CD14-positive monocyte (primary cell): ENCODE results near the gene PPFIA3. TPM values are rescaled to one million over a fixed set of nuclear protein-coding genes. Genes with fewer than 3 reads are reported as not detected.

Experiments
- DNase-seq, 3 donors: peaks; one replicate each; pipeline ENCODE4 v3.0.0-alpha.2; 2011 to 2022
- H2AFZ ChIP-seq: 2 replicates; pipeline ENCODE4 v1.6.0; 2012; ENCODE audit warnings: mild to moderate bottlenecking, low read depth, low read length, inconsistent platforms; ENCODE audit not compliant: insufficient read depth, poor library complexity, severe bottlenecking
- H3K27ac ChIP-seq, 2 donors: 1 replicate in 1 of 2; 2 replicates in 1 of 2; pipeline ENCODE4 v1.5.1; 2012 to 2013; ENCODE audit warnings: low read length in 2 of 2, control low read depth in 1 of 2, inconsistent platforms in 1 of 2, low read depth in 1 of 2, mild to moderate bottlenecking in 1 of 2
- H3K27me3 ChIP-seq, 2 donors: one replicate each; pipeline versions ENCODE4 v1.6.0 to v1.6.1; 2011 to 2013; ENCODE audit warnings: low read length in 2 of 2; ENCODE audit not compliant: control insufficient read depth in 2 of 2, insufficient read depth in 2 of 2
- H3K36me3 ChIP-seq, 2 donors: replicated peaks in 1 of 2; 1 replicate in 1 of 2; 2 replicates in 1 of 2; pipeline versions ENCODE4 v1.5.1 to v1.6.1; 2012 to 2013; ENCODE audit warnings: low read length in 2 of 2, control low read depth in 1 of 2, inconsistent platforms in 1 of 2, mild to moderate bottlenecking in 1 of 2; ENCODE audit not compliant: insufficient read depth in 2 of 2, control insufficient read depth in 1 of 2
- H3K4me1 ChIP-seq, 2 donors: 1 replicate in 1 of 2; 2 replicates in 1 of 2; pipeline versions ENCODE4 v1.5.1 to v1.6.1; 2012 to 2013; ENCODE audit warnings: low read length in 2 of 2, control low read depth in 1 of 2, inconsistent platforms in 1 of 2, mild to moderate bottlenecking in 1 of 2, moderate library complexity in 1 of 2; ENCODE audit not compliant: insufficient read depth in 2 of 2, control insufficient read depth in 1 of 2
- H3K4me2 ChIP-seq: replicated peaks from 2 replicates; pipeline ENCODE3; 2012; ENCODE audit warnings: low read length, moderate library complexity, mild to moderate bottlenecking; ENCODE audit not compliant: poor library complexity, severe bottlenecking; ENCODE audit errors: extremely low read depth
- H3K4me3 ChIP-seq, 3 experiments: fragments of 200-600 bp in 1 of 3; sonication (generic) in 1 of 3; replicated peaks in 1 of 3; 1 replicate in 2 of 3; 2 replicates in 1 of 3; pipeline ENCODE4 v1.5.1; 2011 to 2013; ENCODE audit warnings: low read length in 3 of 3, mild to moderate bottlenecking in 3 of 3, control low read depth in 2 of 3, low read depth in 2 of 3, inconsistent platforms in 1 of 3, moderate library complexity in 1 of 3
- H3K79me2 ChIP-seq: 2 replicates; pipeline ENCODE4 v1.6.0; 2012; ENCODE audit warnings: mild to moderate bottlenecking, control low read depth, inconsistent platforms, low read length, moderate library complexity; ENCODE audit not compliant: insufficient read depth
- H3K9ac ChIP-seq: 2 replicates; pipeline ENCODE4 v1.6.0; 2017; ENCODE audit warnings: low read length, mild to moderate bottlenecking; ENCODE audit not compliant: insufficient read depth, poor library complexity, severe bottlenecking
- H3K9me3 ChIP-seq, 2 donors: replicated peaks in 1 of 2; 1 replicate in 1 of 2; 2 replicates in 1 of 2; pipeline versions ENCODE4 v1.5.1 to v1.6.1; 2012 to 2013; ENCODE audit warnings: low read length in 2 of 2, control low read depth in 1 of 2; ENCODE audit not compliant: control insufficient read depth in 1 of 2, insufficient read depth in 1 of 2
- H4K20me1 ChIP-seq: 2 replicates; pipeline ENCODE4 v1.6.0; 2012; ENCODE audit warnings: mild to moderate bottlenecking, low read length, control low read depth, moderate library complexity; ENCODE audit not compliant: insufficient read depth
- H3K27ac Mint-ChIP-seq, 7 donors: one replicate each; pipeline ENCODE4 v1.8.0; 2020; ENCODE audit warnings: mild to moderate bottlenecking in 7 of 7, mixed read lengths in 7 of 7, moderate library complexity in 6 of 7, inconsistent platforms in 2 of 7
- H3K27me3 Mint-ChIP-seq, 3 donors: one replicate each; pipeline ENCODE4 v1.8.0; 2021 to 2022; ENCODE audit warnings: low read depth in 3 of 3, mild to moderate bottlenecking in 3 of 3, mixed read lengths in 3 of 3, moderate library complexity in 3 of 3, inconsistent platforms in 1 of 3
- H3K36me3 Mint-ChIP-seq, 2 donors: one replicate each; pipeline ENCODE4 v1.8.0; 2020; ENCODE audit warnings: mixed read lengths in 2 of 2, inconsistent platforms in 1 of 2, mild to moderate bottlenecking in 1 of 2
- H3K4me1 Mint-ChIP-seq: one replicate; pipeline ENCODE4 v1.8.0; 2020; ENCODE audit warnings: mild to moderate bottlenecking, mixed read lengths
- H3K4me3 Mint-ChIP-seq, 2 donors: one replicate each; pipeline ENCODE4 v1.8.0; 2020; ENCODE audit warnings: mild to moderate bottlenecking in 2 of 2, mixed read lengths in 2 of 2, moderate library complexity in 1 of 2
- H3K9me3 Mint-ChIP-seq, 7 donors: one replicate each; pipeline ENCODE4 v1.8.0; 2020 to 2022; ENCODE audit warnings: mixed read lengths in 7 of 7, mild to moderate bottlenecking in 6 of 7, moderate library complexity in 6 of 7, inconsistent platforms in 2 of 7
- CTCF ChIP-seq: fragments of 200-600 bp; IDR thresholded peaks from one replicate; pipeline ENCODE4 v1.8.0; 2022; ENCODE audit warnings: antibody characterized with exemption, mild to moderate bottlenecking
- WGBS: methylation state at CpG from one replicate; pipeline ENCODE4 v1.1.5; 2013; ENCODE audit warnings: missing lambda C conversion rate; ENCODE audit not compliant: insufficient coverage; 5-methylcytosine and 5-hydroxymethylcytosine counted together
- intact Hi-C, 2 donors: fragments of 100-400 bp; cut with micrococcal nuclease; formaldehyde crosslinking; loops; one replicate each; pipeline versions ENCODE4 v1.15.0 to v1.15.1; 2023
- polyA plus RNA-seq, 3 donors: library from polyadenylated mRNA; depleted of rRNA in 1 of 3; unstranded in 2 of 3; stranded (reverse) in 1 of 3; fragments of 300-500 nt in 2 of 3; fragments of >200 nt in 1 of 3; fragmentation: Illumina TruSeq in 2 of 3; gene quantifications; 1 replicate in 2 of 3; 2 replicates in 1 of 3; pipeline ENCODE4 v1.2.3, GENCODE V29; 2012 to 2021

PPFIA3 gene
- polyA plus RNA-seq, 3 donors = 0.43 TPM; not detected in 2

GRCh38 chr19:49182848-49183375 lies 63.6 kb downstream of the PPFIA3 start:
- H3K4me3 ChIP-seq = no peak overlapping the region
- H4K20me1 ChIP-seq = no peaks in the 10 kb centered on the region
- 91% methylated on average over 14 of the region's 26 CpGs for WGBS
- Mint-ChIP-seq H3K9me3 (peaks cover 8 to 19% (median 16%) of the 10 kb centered on the region in 7 donors), H3K27ac (no peak overlapping the region), H3K36me3 (no peaks in the 10 kb centered on the region), H3K27me3 (peaks cover 4 to 14% (median 6%) of the 10 kb centered on the region in 3 donors), H3K4me1 (no peaks in the 10 kb centered on the region), H3K4me3 (no peak overlapping the region)
- H3K4me2 ChIP-seq = no peak overlapping the region
- no peaks in the 10 kb centered on the region for H3K27me3 ChIP-seq
- DNase-seq = no peak
- H3K79me2 ChIP-seq = no peaks in the 10 kb centered on the region
- intact Hi-C loops = no loop called here
- no peak overlapping the region for H2AFZ ChIP-seq
- H3K9me3 ChIP-seq = peaks cover 0 to 15% of the 10 kb centered on the region in 2 donors
- H3K4me1 ChIP-seq = no peaks in the 10 kb centered on the region
- no peaks in the 10 kb centered on the region for H3K36me3 ChIP-seq
- TF ChIP-seq CTCF = no peak
- no peak overlapping the region for H3K9ac ChIP-seq
- no peak overlapping the region for H3K27ac ChIP-seq

GRCh38 chr19:49186108-49186507 lies 66.8 kb downstream of the PPFIA3 start:
- peaks cover 12 to 31% (median 21%) of the 10 kb centered on the region in 7 donors for H3K9me3 Mint-ChIP-seq
- TF ChIP-seq CTCF = no peak
- no peak for DNase-seq
- intact Hi-C loops = no loop called here
- peaks cover 8% of the 10 kb centered on the region for H3K4me1 Mint-ChIP-seq
- no peaks in the 10 kb centered on the region for H4K20me1 ChIP-seq
- H3K79me2 ChIP-seq = no peaks in the 10 kb centered on the region
- H3K4me2 ChIP-seq = no peak overlapping the region
- peaks cover 5 to 7% of the 10 kb centered on the region in 2 donors for H3K4me1 ChIP-seq
- H3K9ac ChIP-seq = no peak overlapping the region
- no peak overlapping the region for H2AFZ ChIP-seq
- no peak overlapping the region for H3K4me3 Mint-ChIP-seq
- H3K9me3 ChIP-seq = peaks cover 0 to 19% of the 10 kb centered on the region in 2 donors
- H3K36me3 Mint-ChIP-seq = peaks cover 0 to 8% of the 10 kb centered on the region in 2 donors
- H3K27ac Mint-ChIP-seq = no peak overlapping the region
- H3K27ac ChIP-seq = no peak overlapping the region
- WGBS = 56% methylated on average over 1 of the region's 5 CpGs
- H3K27me3 ChIP-seq = no peaks in the 10 kb centered on the region
- H3K27me3 Mint-ChIP-seq = peaks cover 2 to 17% (median 10%) of the 10 kb centered on the region in 3 donors
- H3K4me3 ChIP-seq = no peak overlapping the region
- H3K36me3 ChIP-seq = no peaks in the 10 kb centered on the region
